ENCODE data around the gene SH2D3C.

- no peak for TF ChIP-seq BRCA1 (IDR thresholded peaks at IDR 0.05; ENCODE audit: low read depth, low read length)
- TF ChIP-seq CTCF (IDR thresholded peaks at IDR 0.05 in 2 of 3, conservative IDR thresholded peaks at IDR 0.05 in 1 of 3; ENCODE audit: control insufficient read depth in 2 of 3, extremely low read depth in 1 of 3, insufficient read depth in 1 of 3, low read depth in 3 of 3, low read length in 3 of 3): no peak
- no peak for TF ChIP-seq RAD21 (IDR thresholded peaks at IDR 0.05; ENCODE audit: insufficient read depth, low read depth, low read length)
- TF ChIP-seq HDAC6 (IDR thresholded peaks at IDR 0.05; ENCODE audit: unreplicated experiment): no peak
- TF ChIP-seq, protein P1, sequence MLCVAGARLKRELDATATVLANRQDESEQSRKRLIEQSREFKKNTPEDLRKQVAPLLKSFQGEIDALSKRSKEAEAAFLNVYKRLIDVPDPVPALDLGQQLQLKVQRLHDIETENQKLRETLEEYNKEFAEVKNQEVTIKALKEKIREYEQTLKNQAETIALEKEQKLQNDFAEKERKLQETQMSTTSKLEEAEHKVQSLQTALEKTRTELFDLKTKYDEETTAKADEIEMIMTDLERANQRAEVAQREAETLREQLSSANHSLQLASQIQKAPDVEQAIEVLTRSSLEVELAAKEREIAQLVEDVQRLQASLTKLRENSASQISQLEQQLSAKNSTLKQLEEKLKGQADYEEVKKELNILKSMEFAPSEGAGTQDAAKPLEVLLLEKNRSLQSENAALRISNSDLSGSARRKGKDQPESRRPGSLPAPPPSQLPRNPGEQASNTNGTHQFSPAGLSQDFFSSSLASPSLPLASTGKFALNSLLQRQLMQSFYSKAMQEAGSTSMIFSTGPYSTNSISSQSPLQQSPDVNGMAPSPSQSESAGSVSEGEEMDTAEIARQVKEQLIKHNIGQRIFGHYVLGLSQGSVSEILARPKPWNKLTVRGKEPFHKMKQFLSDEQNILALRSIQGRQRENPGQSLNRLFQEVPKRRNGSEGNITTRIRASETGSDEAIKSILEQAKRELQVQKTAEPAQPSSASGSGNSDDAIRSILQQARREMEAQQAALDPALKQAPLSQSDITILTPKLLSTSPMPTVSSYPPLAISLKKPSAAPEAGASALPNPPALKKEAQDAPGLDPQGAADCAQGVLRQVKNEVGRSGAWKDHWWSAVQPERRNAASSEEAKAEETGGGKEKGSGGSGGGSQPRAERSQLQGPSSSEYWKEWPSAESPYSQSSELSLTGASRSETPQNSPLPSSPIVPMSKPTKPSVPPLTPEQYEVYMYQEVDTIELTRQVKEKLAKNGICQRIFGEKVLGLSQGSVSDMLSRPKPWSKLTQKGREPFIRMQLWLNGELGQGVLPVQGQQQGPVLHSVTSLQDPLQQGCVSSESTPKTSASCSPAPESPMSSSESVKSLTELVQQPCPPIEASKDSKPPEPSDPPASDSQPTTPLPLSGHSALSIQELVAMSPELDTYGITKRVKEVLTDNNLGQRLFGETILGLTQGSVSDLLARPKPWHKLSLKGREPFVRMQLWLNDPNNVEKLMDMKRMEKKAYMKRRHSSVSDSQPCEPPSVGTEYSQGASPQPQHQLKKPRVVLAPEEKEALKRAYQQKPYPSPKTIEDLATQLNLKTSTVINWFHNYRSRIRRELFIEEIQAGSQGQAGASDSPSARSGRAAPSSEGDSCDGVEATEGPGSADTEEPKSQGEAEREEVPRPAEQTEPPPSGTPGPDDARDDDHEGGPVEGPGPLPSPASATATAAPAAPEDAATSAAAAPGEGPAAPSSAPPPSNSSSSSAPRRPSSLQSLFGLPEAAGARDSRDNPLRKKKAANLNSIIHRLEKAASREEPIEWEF (IDR thresholded peaks at IDR 0.05; ENCODE audit: insufficient replicate concordance, low read depth, low read length): no peak
- no peak for TF ChIP-seq EED (IDR thresholded peaks at IDR 0.05; ENCODE audit: low read depth)
These were observed 22.2 kb downstream of the SH2D3C start for GRCh38 chr9:127756233-127756632.

Measured in GM12878 (cell line).